GM19240 (cell line): ENCODE measurements around the gene ULK1.

Experiments
- DNase-seq: peaks from one replicate; pipeline ENCODE4 v3.0.0; 2011; ENCODE audit warnings: low spot score; ENCODE audit not compliant: insufficient read length

The ULK1 gene

GRCh38 chr12:131962069-131962468 lies 67.6 kb downstream of the ULK1 start:
- no peak for DNase-seq

- no peak for DNase-seq
These were observed 69.0 kb downstream of the ULK1 start for GRCh38 chr12:131963381-131963780.

GRCh38 chr12:131965073-131965472 lies 70.7 kb downstream of the ULK1 start:
- DNase-seq, result no peak

- no peak for DNase-seq
These were observed 76.8 kb downstream of the ULK1 start for GRCh38 chr12:131971226-131971625.
